ENCODE measurements around the gene ZC3H10. TPM values are rescaled to one million over a fixed set of nuclear protein-coding genes. Genes with fewer than 3 reads are reported as not detected.
A peak's percentile ranks its signal among the peaks of the same experiment; 100 is the strongest.

The ZC3H10 gene
- total RNA-seq, 1 experiment from 2014 or later, result 4.4 TPM

- ChIA-PET POLR2A (ENCODE audit: unreplicated experiment) (interaction anchor here (0.6 to 1.0 kb wide), 3 partner anchors 14 to 147 kb away, joined by 3 to 13 read pairs (median 4); partner anchors contain the start of gene SUOX), CTCF (interaction anchor here (0.5 to 0.6 kb wide), 3 partner anchors 34 to 1605 kb away, joined by 3 to 4 read pairs (median 3); no protein-coding TSS in a partner anchor)
- peaks cover 24% of the 10 kb centered on the region for H3F3A ChIP-seq (ENCODE audit: insufficient read depth, low read depth)
- H4K20me1 ChIP-seq (ENCODE audit: insufficient read depth), result peaks cover 6% of the 10 kb centered on the region; the same call in 1 of the 2 replicates
- no peaks in the 10 kb centered on the region for H3K27me3 ChIP-seq (ENCODE audit: insufficient read depth, low read depth)
- no peak for TF ChIP-seq CTCF (conservative IDR thresholded peaks at IDR 0.05)
- no peak for TF ChIP-seq EZH2 (IDR thresholded peaks at IDR 0.05; ENCODE audit: low read depth)
- H3K9me2 ChIP-seq (ENCODE audit: insufficient read depth), result no peaks in the 10 kb centered on the region
- peaks cover 31% of the 10 kb centered on the region for H3K4me1 ChIP-seq (replicated peaks; ENCODE audit: insufficient read depth)
- H3K36me3 ChIP-seq (ENCODE audit: low read depth), result peaks cover 10% of the 10 kb centered on the region
- intact Hi-C loops (cut with micrococcal nuclease; ENCODE audit: unreplicated experiment), result no loop called here
- peak overlapping the region; percentile 93 for H3K4me2 ChIP-seq
- peak overlapping the region; percentile 93 for H2AFZ ChIP-seq
- H3K27ac ChIP-seq, result peak overlapping the region; percentile 86
- BruUV-seq (replicated peaks), result TSS peak; percentile 45
- peak overlapping the region; percentile 69 for H3K4me3 ChIP-seq
- no peaks in the 10 kb centered on the region for H3K9me3 ChIP-seq (ENCODE audit: insufficient read depth, low read depth)
- H3K79me2 ChIP-seq (ENCODE audit: low read depth), result peaks cover 46% of the 10 kb centered on the region
- DNase-seq, result peak; percentile 59 to 65
Observed at GRCh38 chr12:56080556-56081138, 37.4 kb upstream of the ZC3H10 start.

GRCh38 chr12:56081393-56082347, 36.4 kb upstream of the ZC3H10 start:
- Histone ChIP-seq H2AFZ (no peak overlapping the region), H3K27me3 (ENCODE audit: insufficient read depth, low read depth) (no peaks in the 10 kb centered on the region), H3K9me2 (ENCODE audit: insufficient read depth) (no peaks in the 10 kb centered on the region), H4K20me1 (ENCODE audit: insufficient read depth) (peaks cover 6% of the 10 kb centered on the region; the same call in 1 of the 2 replicates), H3K27ac (peak overlapping the region; percentile 86), H3F3A (ENCODE audit: insufficient read depth, low read depth) (peaks cover 29% of the 10 kb centered on the region), H3K36me3 (ENCODE audit: low read depth) (peaks cover 15% of the 10 kb centered on the region), H3K4me1 (replicated peaks; ENCODE audit: insufficient read depth) (peaks cover 41% of the 10 kb centered on the region), H3K4me3 (peak overlapping the region; percentile 69), H3K4me2 (peak overlapping the region; percentile 93), H3K79me2 (ENCODE audit: low read depth) (peaks cover 46% of the 10 kb centered on the region), H3K9me3 (ENCODE audit: insufficient read depth, low read depth) (no peaks in the 10 kb centered on the region)
- TF ChIP-seq EZH2 (IDR thresholded peaks at IDR 0.05; ENCODE audit: low read depth) (no peak), CTCF (conservative IDR thresholded peaks at IDR 0.05) (no peak)
- intact Hi-C loops (cut with micrococcal nuclease; ENCODE audit: unreplicated experiment), result no loop called here
- DNase-seq, result no peak
- BruUV-seq (replicated peaks), result no TSS peak
- ChIA-PET POLR2A (ENCODE audit: unreplicated experiment) (interaction anchor here (0.6 kb wide), 2 partner anchors 23 to 115 kb away, joined by 3 to 8 read pairs; partner anchors contain the start of gene PA2G4), CTCF (interaction anchor here (0.5 to 0.6 kb wide), 2 partner anchors 28 to 85 kb away, joined by 8 to 20 read pairs; no protein-coding TSS in a partner anchor)

DNA sequence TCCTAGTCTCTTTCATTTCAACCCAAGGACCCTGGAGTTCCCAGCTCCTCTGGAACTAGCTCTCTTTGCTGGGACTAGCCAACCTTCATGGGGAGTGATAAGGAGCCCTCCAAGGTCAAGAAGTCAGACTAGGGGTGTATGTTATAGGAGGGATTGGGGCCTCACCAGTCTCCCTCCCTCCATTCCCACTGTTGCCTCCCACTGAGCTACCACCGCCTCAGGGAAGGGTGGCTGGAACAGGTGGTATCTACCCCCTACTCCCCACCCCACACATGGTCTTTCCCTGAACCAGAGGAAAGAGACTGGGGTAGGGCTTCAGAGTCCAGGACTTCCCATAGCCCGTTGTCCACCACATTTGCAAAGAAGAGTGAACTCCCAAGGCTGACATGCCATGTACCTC, 35.7 kb upstream of the ZC3H10 start:
- ChIA-PET POLR2A (ENCODE audit: unreplicated experiment) (interaction anchor here (0.6 kb wide), 2 partner anchors 22 to 116 kb away, joined by 3 to 8 read pairs; partner anchors contain the start of gene PA2G4), CTCF (interaction anchor here (0.5 to 0.6 kb wide), 2 partner anchors 29 to 86 kb away, joined by 8 to 20 read pairs; no protein-coding TSS in a partner anchor)
- intact Hi-C loops (cut with micrococcal nuclease; ENCODE audit: unreplicated experiment), result no loop called here
- H3K4me1 ChIP-seq (replicated peaks; ENCODE audit: insufficient read depth), result peaks cover 48% of the 10 kb centered on the region
- no peaks in the 10 kb centered on the region for H3K27me3 ChIP-seq (ENCODE audit: insufficient read depth, low read depth)
- peaks cover 29% of the 10 kb centered on the region for H3F3A ChIP-seq (ENCODE audit: insufficient read depth, low read depth)
- peaks cover 46% of the 10 kb centered on the region for H3K79me2 ChIP-seq (ENCODE audit: low read depth)
- H3K4me3 ChIP-seq, result peak overlapping the region; percentile 69; the same call in 1 of the 2 replicates
- H3K36me3 ChIP-seq (ENCODE audit: low read depth), result peaks cover 16% of the 10 kb centered on the region
- peaks cover 6% of the 10 kb centered on the region; the same call in 1 of the 2 replicates for H4K20me1 ChIP-seq (ENCODE audit: insufficient read depth)
- no TSS peak for BruUV-seq (replicated peaks)
- H3K4me2 ChIP-seq, result peak overlapping the region; percentile 93
- TF ChIP-seq EZH2 (IDR thresholded peaks at IDR 0.05; ENCODE audit: low read depth) (no peak), CTCF (conservative IDR thresholded peaks at IDR 0.05) (no peak)
- H2AFZ ChIP-seq, result no peak overlapping the region
- DNase-seq, result no peak
- H3K9me2 ChIP-seq (ENCODE audit: insufficient read depth), result no peaks in the 10 kb centered on the region
- H3K27ac ChIP-seq, result no peak overlapping the region
- H3K9me3 ChIP-seq (ENCODE audit: insufficient read depth, low read depth), result no peaks in the 10 kb centered on the region
